Transverse colon (tissue), 4 donors: ENCODE results near the gene MAN1C1. TPM values are rescaled to one million over a fixed set of nuclear protein-coding genes. Genes with fewer than 3 reads are reported as not detected.

Experiments used
- DNase-seq: peaks from one replicate; pipeline ENCODE4 v3.0.0-alpha.2; 2019
- H3K27ac ChIP-seq, 4 donors: fragments of 200-600 bp; sonication (generic); 2 replicates each; pipeline ENCODE4 v1.5.1; 2016 to 2018; ENCODE audit warnings: inconsistent platforms in 4 of 4
- H3K27me3 ChIP-seq: fragments of 200-600 bp; sonication (generic); 2 replicates; pipeline ENCODE4 v1.5.1; 2017; ENCODE audit warnings: inconsistent platforms
- H3K36me3 ChIP-seq, 4 donors: fragments of 200-600 bp; sonication (generic); 2 replicates each; pipeline ENCODE4 v1.5.1; 2017 to 2019; ENCODE audit warnings: inconsistent platforms in 4 of 4
- H3K4me1 ChIP-seq, 4 donors: fragments of 200-600 bp; sonication (generic); 2 replicates each; pipeline ENCODE4 v1.5.1; 2017 to 2020; ENCODE audit warnings: inconsistent platforms in 4 of 4
- H3K4me3 ChIP-seq, 4 donors: fragments of 200-600 bp; sonication (generic); 1 replicate in 1 of 4; 2 replicates in 3 of 4; pipeline versions ENCODE4 v1.5.1 to v1.6.1; 2017 to 2019; ENCODE audit warnings: inconsistent platforms in 4 of 4
- H3K9me3 ChIP-seq, 2 donors: fragments of 200-600 bp; sonication (generic); 2 replicates each; pipeline ENCODE4 v1.5.1; 2017 to 2019; ENCODE audit warnings: inconsistent platforms in 2 of 2
- CTCF ChIP-seq, 5 experiments: fragments of 200-600 bp in 3 of 5; fragments of 450-650 bp in 2 of 5; sonication (generic) in 3 of 5; IDR thresholded peaks; 1 replicate in 2 of 5; 2 replicates in 3 of 5; pipeline ENCODE4 v1.5.1; 2016 to 2017; ENCODE audit warnings: antibody characterized with exemption in 5 of 5, inconsistent platforms in 3 of 5, mild to moderate bottlenecking in 2 of 5, moderate library complexity in 1 of 5
- EP300 ChIP-seq: sonication (generic); formaldehyde crosslinking; IDR thresholded peaks from one replicate; pipeline ENCODE4 v1.6.1; 2017; ENCODE audit warnings: antibody characterized with exemption, low read depth
- POLR2A ChIP-seq: fragments of 450-650 bp; IDR thresholded peaks from one replicate; pipeline ENCODE4 v1.6.1; 2016; ENCODE audit warnings: antibody characterized with exemption, mild to moderate bottlenecking, moderate library complexity
- POLR2AphosphoS5 ChIP-seq, 3 donors: sonication (generic); formaldehyde crosslinking; IDR thresholded peaks; one replicate each; pipeline ENCODE4 v1.6.1; 2016; ENCODE audit warnings: antibody characterized with exemption in 3 of 3
- WGBS, 2 donors: methylation state at CpG; one replicate each; pipeline ENCODE4 v1.1.5; 2018; ENCODE audit warnings: low coverage in 1 of 2; 5-methylcytosine and 5-hydroxymethylcytosine counted together
- in situ Hi-C, 4 donors: fragments of 200-750 bp; cut with MboI; loops; one replicate each; pipeline versions ENCODE4 v1.15.0 to v1.15.1; 2017; ENCODE audit warnings: low sequenced_read_pairs in 3 of 4, low pct_ligation_motif_present in 1 of 4, low pct_unique_long_range_greater_than_20kb in 1 of 4
- intact Hi-C: fragments of 100-400 bp; cut with DNase I; formaldehyde crosslinking; loops from one replicate; pipeline ENCODE4 v1.15.1; 2023; ENCODE audit warnings: low total_unique reads
- total RNA-seq, 4 donors: library from RNA; depleted of rRNA; stranded (reverse); fragments of >200 nt; gene quantifications; one replicate each; pipeline ENCODE4 v1.1.0, GENCODE V29; 2016

MAN1C1 gene
- total RNA-seq, 4 donors from 2014 or later: 2.4 to 6.8 (median 4.3) TPM

GRCh38 chr1:25804244-25804963 is 187.8 kb downstream of the MAN1C1 start:
- peaks cover 12 to 40% (median 16%) of the 10 kb centered on the region in 4 donors for H3K4me1 ChIP-seq
- no peaks in the 10 kb centered on the region for H3K9me3 ChIP-seq
- TF ChIP-seq CTCF (IDR thresholded peaks at IDR 0.05) (no peak), EP300 (no peak), POLR2A (no peak), POLR2AphosphoS5 (IDR thresholded peaks at IDR 0.05) (no peak)
- no peaks in the 10 kb centered on the region for H3K27me3 ChIP-seq
- peak overlapping the region in 2 of 4 donors; percentile 12 to 13 for H3K27ac ChIP-seq
- no peak overlapping the region for H3K4me3 ChIP-seq
- H3K36me3 ChIP-seq: no peaks in the 10 kb centered on the region
- no peak for DNase-seq
- WGBS, 2 donors: 65 to 68% methylated on average over 4 to 10 of the region's 10 CpGs
- intact Hi-C loops: loop anchor here (5.0 kb wide), 1 partner anchor 193 kb away; the partner anchor contains the start of gene PAFAH2
- in situ Hi-C loops: no loop called here

GRCh38 chr1:25804964-25805862 is 188.6 kb downstream of the MAN1C1 start:
- DNase-seq: no peak
- in situ Hi-C loops (no loop called here), intact Hi-C loops (loop anchor here (5.0 kb wide), 1 partner anchor 192 kb away; the partner anchor contains the start of gene PAFAH2)
- peak overlapping the region in 3 of 4 donors; percentile 17 to 20 (median 17) for H3K27ac ChIP-seq
- TF ChIP-seq CTCF (IDR thresholded peaks at IDR 0.05) (no peak), POLR2AphosphoS5 (IDR thresholded peaks at IDR 0.05) (no peak), EP300 (no peak), POLR2A (no peak)
- no peaks in the 10 kb centered on the region for H3K9me3 ChIP-seq
- H3K4me1 ChIP-seq: peaks cover 9 to 39% (median 11%) of the 10 kb centered on the region in 4 donors
- no peak overlapping the region for H3K4me3 ChIP-seq
- 81 to 97% methylated on average over 5 to 14 of the region's 15 CpGs for WGBS, 2 donors
- H3K36me3 ChIP-seq: no peaks in the 10 kb centered on the region
- H3K27me3 ChIP-seq: no peaks in the 10 kb centered on the region

- Histone ChIP-seq H3K27ac (peak overlapping the region in 3 of 4 donors; percentile 17 to 20 (median 17)), H3K9me3 (no peaks in the 10 kb centered on the region), H3K4me3 (no peak overlapping the region), H3K27me3 (no peaks in the 10 kb centered on the region), H3K36me3 (no peaks in the 10 kb centered on the region), H3K4me1 (peaks cover 6 to 35% (median 7%) of the 10 kb centered on the region in 4 donors)
- in situ Hi-C loops (no loop called here), intact Hi-C loops (no loop called here)
- WGBS, 2 donors: 47% methylated on average over 3 of the region's 3 CpGs; no CpG with 5 or more reads in 1 of the 2 donors
- no peak for DNase-seq
- no peak for TF ChIP-seq CTCF (IDR thresholded peaks at IDR 0.05)
- no peak for TF ChIP-seq POLR2A
- no peak for TF ChIP-seq EP300
- TF ChIP-seq POLR2AphosphoS5 (IDR thresholded peaks at IDR 0.05): no peak
These were observed 189.3 kb downstream of the MAN1C1 start for GRCh38 chr1:25805863-25806225.

- intact Hi-C loops: no loop called here
These were observed 189.8 kb downstream of the MAN1C1 start for GRCh38 chr1:25806418-25806817.

More at GRCh38 chr1:25806418-25806817, 189.8 kb downstream of the MAN1C1 start:
- H3K36me3 ChIP-seq: no peaks in the 10 kb centered on the region
- 89 to 93% methylated on average over 2 to 4 of the region's 4 CpGs for WGBS, 2 donors
- no peaks in the 10 kb centered on the region for H3K27me3 ChIP-seq
- H3K9me3 ChIP-seq: no peaks in the 10 kb centered on the region
- H3K4me1 ChIP-seq: peaks cover 2 to 29% (median 5%) of the 10 kb centered on the region in 4 donors
- H3K27ac ChIP-seq: peak overlapping the region in 2 of 4 donors; percentile 17 to 20
- in situ Hi-C loops: no loop called here
- no peak overlapping the region for H3K4me3 ChIP-seq
- no peak for TF ChIP-seq EP300
- no peak for TF ChIP-seq POLR2A
- TF ChIP-seq CTCF (IDR thresholded peaks at IDR 0.05): no peak
- TF ChIP-seq POLR2AphosphoS5 (IDR thresholded peaks at IDR 0.05): no peak
- no peak for DNase-seq
